Measurements from ENCODE around the gene PCNX2. TPM values are rescaled to one million over a fixed set of nuclear protein-coding genes. Genes with fewer than 3 reads are reported as not detected.

PCNX2 gene
- total RNA-seq, 1 experiment from 2014 or later: 15.3 TPM

GRCh38 chr1:233319272-233319671, 23.7 kb upstream of the PCNX2 start:
- Histone ChIP-seq H3K36me3 (ENCODE audit: control insufficient read depth in 1 of 2, insufficient read depth in 2 of 2, low read length in 2 of 2) (no peaks in the 10 kb centered on the region), H3K4me1 (ENCODE audit: control insufficient read depth in 1 of 2, insufficient read depth in 2 of 2, low read length in 2 of 2) (no peaks in the 10 kb centered on the region), H3K27ac (ENCODE audit: low read depth, low read length) (no peak overlapping the region), H3K4me2 (ENCODE audit: low read length) (no peak overlapping the region), H3K79me2 (ENCODE audit: insufficient read depth, low read length) (no peaks in the 10 kb centered on the region), H4K20me1 (ENCODE audit: insufficient read depth) (no peaks in the 10 kb centered on the region), H2AFZ (ENCODE audit: low read depth, low read length, poor library complexity, severe bottlenecking) (no peak overlapping the region), H3K9ac (ENCODE audit: low read length) (no peak overlapping the region), H3K9me3 (ENCODE audit: control insufficient read depth in 1 of 2, insufficient read depth in 1 of 2, low read depth in 1 of 2, low read length in 2 of 2) (no peaks in the 10 kb centered on the region), H3K4me3 (replicated peaks in 1 of 2; ENCODE audit: low read depth in 1 of 2, low read length in 2 of 2) (no peak overlapping the region), H3K9me2 (ENCODE audit: insufficient read depth) (no peaks in the 10 kb centered on the region), H3K27me3 (ENCODE audit: insufficient read depth, low read length) (no peaks in the 10 kb centered on the region)
- DNase-seq (ENCODE audit: low read depth, low spot score) (no peak), ATAC-seq (no peak)
- BruUV-seq (replicated peaks): no TSS peak
- ChIA-PET POLR2A (no interaction called here), RAD21 (ENCODE audit: low non-redundant PET in 1 of 2, low total read pairs in 2 of 2, uncharacterized antibody in 2 of 2, unreplicated experiment in 2 of 2) (no interaction called here), CTCF (no interaction called here)
- intact Hi-C loops (cut with micrococcal nuclease): no loop called here
- TF ChIP-seq SIN3A (IDR thresholded peaks at IDR 0.05; ENCODE audit: low read depth) (no peak), ATF3 (IDR thresholded peaks at IDR 0.05) (no peak), EZH2phosphoT487 (IDR thresholded peaks at IDR 0.05; ENCODE audit: borderline replicate concordance) (no peak), ELF1 (IDR thresholded peaks at IDR 0.05; ENCODE audit: borderline replicate concordance, low read depth) (no peak), JUND (IDR thresholded peaks at IDR 0.05) (no peak), SRF (IDR thresholded peaks at IDR 0.05; ENCODE audit: low read depth) (no peak), YY1 (IDR thresholded peaks at IDR 0.05; ENCODE audit: extremely low read depth, insufficient replicate concordance, low read depth, low read length) (no peak), POLR2AphosphoS5 (IDR thresholded peaks at IDR 0.05; ENCODE audit: low read depth, low read length) (no peak), FOSL1 (IDR thresholded peaks at IDR 0.05; ENCODE audit: low read depth) (no peak), ZNF274 (IDR thresholded peaks at IDR 0.05; ENCODE audit: low read depth, low read length) (no peak), RAD21 (IDR thresholded peaks at IDR 0.05; ENCODE audit: low read depth) (no peak), SP1 (IDR thresholded peaks at IDR 0.05; ENCODE audit: low read depth) (no peak), CEBPB (IDR thresholded peaks at IDR 0.05; ENCODE audit: low read depth) (no peak), TCF7L2 (IDR thresholded peaks at IDR 0.05; ENCODE audit: borderline replicate concordance, extremely low read depth, insufficient read depth, insufficient read length) (no peak), REST (IDR thresholded peaks at IDR 0.05; ENCODE audit: low read depth) (no peak), MAX (IDR thresholded peaks at IDR 0.05) (no peak)

Measured in HCT116 (cell line).